NCI-H2196 (cell line): ENCODE data around the gene DEPDC1B.
"Not testable (repeated sequence)": the region's sequence is repeated elsewhere in the genome, so short reads cannot be mapped to it uniquely, and the experiment has no call there.

Experiments
- DNase-seq: peaks from one replicate; lab custom pipeline; 2025; ENCODE audit not compliant: unreplicated experiment; lab: John Stamatoyannopoulos, UW

The DEPDC1B gene

GRCh38 chr5:60649288-60649917 lies 50.6 kb downstream of the DEPDC1B start:
- no peak for DNase-seq

- no peak for DNase-seq
Measured at GRCh38 chr5:60648175-60648574, 51.8 kb downstream of the DEPDC1B start.

- no peak for DNase-seq
Measured at GRCh38 chr5:60640901-60641300, 59.1 kb downstream of the DEPDC1B start.

- no peak for DNase-seq
Measured at GRCh38 chr5:60639544-60639943, 60.4 kb downstream of the DEPDC1B start.

- DNase-seq: no peak
Measured at GRCh38 chr5:60638300-60638699, 61.7 kb downstream of the DEPDC1B start.

- no peak for DNase-seq
Measured at GRCh38 chr5:60636644-60637043, 63.3 kb downstream of the DEPDC1B start.

- DNase-seq: no peak
Measured at GRCh38 chr5:60636001-60636400, 64.0 kb downstream of the DEPDC1B start.

GRCh38 chr5:60634051-60634450 lies 65.9 kb downstream of the DEPDC1B start:
- DNase-seq: no peak

- no peak for DNase-seq
Measured at GRCh38 chr5:60633341-60633740, 66.6 kb downstream of the DEPDC1B start.

- DNase-seq: no peak
Measured at GRCh38 chr5:60632153-60632552, 67.8 kb downstream of the DEPDC1B start.

- DNase-seq: no peak
Measured at GRCh38 chr5:60630836-60631235, 69.1 kb downstream of the DEPDC1B start.

GRCh38 chr5:60630179-60630578 lies 69.8 kb downstream of the DEPDC1B start:
- DNase-seq: no peak

- DNase-seq: not testable (repeated sequence)
Measured at GRCh38 chr5:60624875-60625274, 75.1 kb downstream of the DEPDC1B start.

- not testable (repeated sequence) for DNase-seq
Measured at GRCh38 chr5:60620752-60621151, 79.2 kb downstream of the DEPDC1B start.

GRCh38 chr5:60613826-60614225 lies 86.1 kb downstream of the DEPDC1B start:
- DNase-seq: no peak

GRCh38 chr5:60611099-60611740 lies 88.7 kb downstream of the DEPDC1B start:
- DNase-seq: no peak

- DNase-seq: no peak
Measured at GRCh38 chr5:60604771-60605170, 95.2 kb downstream of the DEPDC1B start.

- no peak for DNase-seq
Measured at GRCh38 chr5:60598424-60598823, 101.5 kb downstream of the DEPDC1B start.

- no peak for DNase-seq
Measured at GRCh38 chr5:60597572-60598320, 102.2 kb downstream of the DEPDC1B start.

- DNase-seq: no peak
Measured at GRCh38 chr5:60594715-60595477, 105.1 kb downstream of the DEPDC1B start.

GRCh38 chr5:60590172-60590571 lies 109.8 kb downstream of the DEPDC1B start:
- no peak for DNase-seq
